KMS-11 (cell line): ENCODE results near the gene SHANK2.

Source experiments
- H2AFZ ChIP-seq: fragments of 200-600 bp; sonication (generic); 2 replicates; pipeline ENCODE4 v1.6.1; 2016; ENCODE audit warnings: antibody characterized with exemption, mixed run types, low read depth
- H3K27ac ChIP-seq: fragments of 200-600 bp; sonication (generic); 2 replicates; pipeline ENCODE4 v1.6.1; 2016; ENCODE audit warnings: mild to moderate bottlenecking, mixed run types
- H3K27me3 ChIP-seq: fragments of 200-600 bp; sonication (generic); 2 replicates; pipeline ENCODE4 v1.6.1; 2017; ENCODE audit warnings: mild to moderate bottlenecking, low read depth, mixed run types, moderate library complexity; ENCODE audit not compliant: insufficient read depth
- H3K36me3 ChIP-seq: fragments of 200-600 bp; sonication (generic); 2 replicates; pipeline ENCODE4 v1.6.1; 2017; ENCODE audit warnings: mild to moderate bottlenecking, mixed run types; ENCODE audit not compliant: insufficient read depth
- H3K4me1 ChIP-seq: fragments of 200-600 bp; sonication (generic); 2 replicates; pipeline ENCODE4 v1.6.1; 2016; ENCODE audit warnings: mild to moderate bottlenecking, low read depth, mixed run types; ENCODE audit not compliant: poor library complexity, severe bottlenecking
- H3K4me2 ChIP-seq: fragments of 200-600 bp; sonication (generic); 2 replicates; pipeline ENCODE4 v1.7.0; 2016; ENCODE audit warnings: mild to moderate bottlenecking, mixed run types
- H3K4me3 ChIP-seq: fragments of 200-600 bp; sonication (generic); IDR thresholded peaks from 2 replicates; pipeline ENCODE4 v1.6.1; 2017; ENCODE audit warnings: low read depth, low read length, mixed read lengths; ENCODE audit not compliant: insufficient read depth
- H3K79me2 ChIP-seq: fragments of 200-600 bp; sonication (generic); 2 replicates; pipeline ENCODE4 v1.6.1; 2016; ENCODE audit warnings: low read depth, mixed run types; ENCODE audit not compliant: insufficient read depth
- H3K9ac ChIP-seq: fragments of 200-600 bp; sonication (generic); 2 replicates; pipeline ENCODE4 v1.6.1; 2016; ENCODE audit warnings: mild to moderate bottlenecking, mixed run types
- H4K20me1 ChIP-seq: fragments of 200-600 bp; sonication (generic); 2 replicates; pipeline ENCODE4 v1.6.1; 2016; ENCODE audit warnings: mild to moderate bottlenecking, mixed run types; ENCODE audit not compliant: insufficient read depth
- CTCF ChIP-seq: fragments of 200-600 bp; sonication (generic); conservative IDR thresholded peaks from 2 replicates; pipeline ENCODE4 v1.6.1; 2017; ENCODE audit warnings: low read depth, mild to moderate bottlenecking, antibody characterized with exemption, low read length, moderate library complexity, mixed read lengths

Gene SHANK2

GRCh38 chr11:71212871-71213559 lies 39.4 kb downstream of the SHANK2 start:
- no peak for TF ChIP-seq CTCF
- Histone ChIP-seq H3K27ac (no peak overlapping the region), H3K4me2 (no peak overlapping the region), H3K36me3 (no peaks in the 10 kb centered on the region), H3K4me1 (no peaks in the 10 kb centered on the region), H4K20me1 (no peaks in the 10 kb centered on the region), H3K27me3 (0 out of 2 replicates have a peak, but pooled peaks cover 3% of the 10 kb centered on the region), H2AFZ (no peak overlapping the region), H3K4me3 (no peak overlapping the region), H3K79me2 (no peaks in the 10 kb centered on the region), H3K9ac (no peak overlapping the region)

DNA sequence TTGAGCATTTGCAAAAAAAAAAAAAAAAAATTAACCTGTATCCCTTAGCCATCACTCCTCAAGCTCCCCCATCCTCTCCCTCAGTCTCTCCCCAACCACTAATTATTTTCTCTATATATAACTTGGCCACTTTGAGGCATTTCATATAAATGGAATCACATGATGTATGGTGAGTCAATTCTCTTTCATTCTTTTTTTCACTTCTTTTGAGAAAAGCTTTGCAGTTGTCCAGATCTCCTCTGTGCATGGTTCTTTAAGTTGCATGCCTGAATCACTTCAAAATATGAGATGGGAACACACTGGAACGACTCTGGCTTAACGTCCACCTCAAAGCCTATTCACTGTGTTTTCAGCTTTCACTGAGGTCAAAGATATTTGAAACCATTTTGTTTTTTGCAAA lies 40.7 kb downstream of the SHANK2 start:
- Histone ChIP-seq H2AFZ (no peak overlapping the region), H4K20me1 (no peaks in the 10 kb centered on the region), H3K36me3 (no peaks in the 10 kb centered on the region), H3K79me2 (no peaks in the 10 kb centered on the region), H3K4me3 (no peak overlapping the region), H3K27me3 (0 out of 2 replicates have a peak, but pooled peaks cover 3% of the 10 kb centered on the region), H3K4me2 (no peak overlapping the region), H3K27ac (no peak overlapping the region), H3K9ac (no peak overlapping the region), H3K4me1 (no peaks in the 10 kb centered on the region)
- TF ChIP-seq CTCF: no peak

DNA sequence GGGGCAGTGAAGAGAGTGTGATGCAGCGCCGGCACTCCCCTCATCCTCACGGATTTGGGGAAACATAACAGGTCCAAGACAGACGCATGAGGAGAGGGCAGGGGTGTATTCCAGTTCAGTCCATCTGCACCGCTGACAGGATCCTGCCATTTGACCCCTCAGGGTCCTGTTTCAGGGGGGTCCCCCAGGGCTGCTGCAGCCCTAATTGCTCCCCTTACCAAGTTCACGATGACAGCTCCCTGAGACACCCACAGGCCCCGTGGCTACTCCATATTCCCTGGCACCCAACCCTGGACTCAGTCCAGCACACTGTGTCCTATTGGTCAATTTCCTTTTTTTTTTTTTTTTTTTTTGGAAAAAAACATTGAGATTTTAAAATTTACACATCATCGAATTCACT lies 41.5 kb downstream of the SHANK2 start:
- Histone ChIP-seq H3K79me2 (no peaks in the 10 kb centered on the region), H3K4me3 (no peak overlapping the region), H3K9ac (no peak overlapping the region), H3K4me2 (no peak overlapping the region), H3K27me3 (0 out of 2 replicates have a peak, but pooled peaks cover 3% of the 10 kb centered on the region), H3K27ac (no peak overlapping the region), H2AFZ (no peak overlapping the region), H3K4me1 (no peaks in the 10 kb centered on the region), H3K36me3 (no peaks in the 10 kb centered on the region), H4K20me1 (no peaks in the 10 kb centered on the region)
- TF ChIP-seq CTCF: no peak

- H3K27me3 ChIP-seq: 0 out of 2 replicates have a peak, but pooled peaks cover 3% of the 10 kb centered on the region
- TF ChIP-seq CTCF: no peak
- H3K9ac ChIP-seq: no peak overlapping the region
- H3K27ac ChIP-seq: no peak overlapping the region
- H3K4me2 ChIP-seq: no peak overlapping the region
- H3K79me2 ChIP-seq: no peaks in the 10 kb centered on the region
- no peaks in the 10 kb centered on the region for H4K20me1 ChIP-seq
- H3K36me3 ChIP-seq: no peaks in the 10 kb centered on the region
- no peaks in the 10 kb centered on the region for H3K4me1 ChIP-seq
- H3K4me3 ChIP-seq: no peak overlapping the region
- no peak overlapping the region for H2AFZ ChIP-seq
Measured at GRCh38 chr11:71209656-71210055, 42.7 kb downstream of the SHANK2 start.
